NK-92 (cell line): ENCODE measurements around the gene MBOAT1.

Source experiments
- DNase-seq: peaks from one replicate; lab custom pipeline; 2025; ENCODE audit not compliant: unreplicated experiment; lab: John Stamatoyannopoulos, UW

The MBOAT1 gene

GRCh38 chr6:20110478-20110877 is 101.8 kb downstream of the MBOAT1 start:
- DNase-seq, result no peak

GRCh38 chr6:20109526-20109925 is 102.7 kb downstream of the MBOAT1 start:
- no peak for DNase-seq

- DNase-seq, result no peak
Observed at GRCh38 chr6:20105838-20106237, 106.4 kb downstream of the MBOAT1 start.

GRCh38 chr6:20104696-20105095 is 107.6 kb downstream of the MBOAT1 start:
- DNase-seq, result no peak

- no peak for DNase-seq
Observed at GRCh38 chr6:20102397-20103073, 109.7 kb downstream of the MBOAT1 start.

DNA sequence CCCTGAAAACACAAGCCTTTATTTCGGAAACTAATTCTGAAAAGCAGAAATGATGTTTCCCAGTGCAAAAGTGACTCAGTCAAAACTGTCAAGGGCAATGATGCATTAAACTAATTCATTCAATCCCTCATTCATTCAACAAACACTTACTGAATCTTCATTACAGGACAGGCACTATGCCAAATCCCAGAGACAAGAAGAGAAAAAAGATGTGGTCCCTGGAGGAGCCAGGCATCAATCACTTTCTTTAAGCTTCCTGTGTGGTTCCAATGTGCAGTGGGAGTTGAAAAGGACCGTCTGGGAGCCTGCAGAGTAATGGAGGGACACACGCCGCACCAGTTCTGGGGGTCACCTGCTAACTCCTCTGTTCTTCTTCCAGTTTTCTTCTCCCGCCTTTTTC is 113.1 kb downstream of the MBOAT1 start:
- DNase-seq, result no peak

DNA sequence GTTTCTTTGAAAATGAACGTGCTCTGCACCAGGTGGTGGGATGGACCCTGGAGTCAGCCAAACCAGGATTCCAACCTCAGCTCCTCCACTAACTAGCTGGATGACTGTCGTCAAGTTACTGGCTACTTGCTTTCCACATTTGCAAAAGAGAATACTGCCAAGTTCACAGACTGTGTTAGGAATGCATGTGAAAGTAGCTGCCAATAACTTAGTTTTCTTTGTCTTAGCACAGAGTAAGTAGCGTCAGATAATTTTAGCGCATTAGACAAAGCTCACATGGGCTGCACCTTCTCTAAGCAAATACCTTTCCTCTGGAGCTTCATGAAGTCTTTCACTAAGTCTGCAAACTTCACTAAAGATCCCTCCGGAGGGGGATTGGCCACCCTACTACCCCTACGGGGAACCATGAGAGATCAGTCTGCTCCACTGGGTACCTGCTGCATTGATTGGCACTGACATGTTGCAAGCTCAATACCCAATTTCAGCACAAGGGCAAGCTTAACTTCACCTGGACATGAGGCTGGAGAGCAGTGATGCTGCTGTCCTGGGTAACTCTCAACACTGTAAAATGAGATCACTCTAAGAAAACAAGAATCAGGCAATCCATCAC is 113.9 kb downstream of the MBOAT1 start:
- DNase-seq, result no peak

- DNase-seq, result no peak
Observed at GRCh38 chr6:20096536-20096935, 115.7 kb downstream of the MBOAT1 start.

GRCh38 chr6:20095436-20095835 is 116.8 kb downstream of the MBOAT1 start:
- DNase-seq, result no peak

- DNase-seq, result no peak
Observed at GRCh38 chr6:20092071-20092566, 120.2 kb downstream of the MBOAT1 start.

DNA sequence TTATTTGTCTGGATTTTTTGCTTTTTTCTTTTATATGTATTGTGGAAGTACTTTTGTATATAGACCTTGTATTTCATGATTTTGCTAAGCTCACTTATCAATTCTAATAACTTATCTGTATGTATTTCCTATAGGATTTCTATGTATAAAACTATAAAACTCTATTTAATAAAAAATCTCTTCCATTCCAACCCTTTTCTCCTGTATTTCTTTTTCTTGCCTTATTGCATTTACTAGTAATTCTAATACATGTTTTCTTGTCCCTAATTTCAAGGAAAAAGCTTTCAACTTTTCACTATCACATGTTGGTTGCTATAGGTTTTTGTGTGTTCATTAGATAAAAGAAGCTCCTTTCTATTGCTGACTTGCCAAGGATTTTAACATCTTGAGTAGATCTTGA is 125.3 kb downstream of the MBOAT1 start:
- no peak for DNase-seq

DNA sequence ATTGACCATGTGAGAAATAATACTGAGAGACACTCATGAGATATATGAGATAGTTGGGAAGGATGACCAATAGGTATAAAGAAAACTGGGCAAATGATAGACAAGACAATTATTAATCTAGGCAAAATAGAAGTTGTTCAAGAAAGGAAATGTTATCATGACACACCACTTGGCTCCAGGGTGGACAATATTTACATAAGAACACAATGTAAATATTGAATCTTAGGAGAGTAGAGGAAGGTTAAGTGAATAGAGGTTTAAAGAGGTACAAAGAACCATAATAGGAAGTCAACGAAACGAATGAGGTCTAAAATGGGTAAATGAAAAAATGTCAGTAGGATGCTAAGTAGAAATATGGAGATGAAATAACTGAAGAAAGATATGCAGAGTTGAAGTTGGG is 126.5 kb downstream of the MBOAT1 start:
- DNase-seq, result no peak

DNA sequence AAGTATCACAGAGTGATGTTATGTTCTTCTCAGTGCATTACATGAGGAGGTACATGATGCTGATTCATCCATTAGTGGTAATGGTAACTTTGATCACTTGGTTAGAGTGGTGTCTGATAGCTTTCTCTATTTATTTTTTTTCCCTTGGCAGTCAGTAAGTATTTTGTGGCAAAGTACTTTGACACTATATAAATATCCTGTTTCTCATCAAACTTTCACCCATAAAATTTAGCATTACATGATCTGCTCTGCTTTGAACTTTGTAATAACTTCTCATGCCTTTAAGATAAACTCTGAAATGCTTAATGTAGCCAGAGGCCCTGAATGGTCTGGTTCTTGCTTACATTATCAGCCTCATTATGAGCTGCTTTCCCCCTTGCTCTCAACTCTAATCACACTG is 127.9 kb downstream of the MBOAT1 start:
- no peak for DNase-seq

- no peak for DNase-seq
Observed at GRCh38 chr6:20071998-20072397, 140.3 kb downstream of the MBOAT1 start.

DNA sequence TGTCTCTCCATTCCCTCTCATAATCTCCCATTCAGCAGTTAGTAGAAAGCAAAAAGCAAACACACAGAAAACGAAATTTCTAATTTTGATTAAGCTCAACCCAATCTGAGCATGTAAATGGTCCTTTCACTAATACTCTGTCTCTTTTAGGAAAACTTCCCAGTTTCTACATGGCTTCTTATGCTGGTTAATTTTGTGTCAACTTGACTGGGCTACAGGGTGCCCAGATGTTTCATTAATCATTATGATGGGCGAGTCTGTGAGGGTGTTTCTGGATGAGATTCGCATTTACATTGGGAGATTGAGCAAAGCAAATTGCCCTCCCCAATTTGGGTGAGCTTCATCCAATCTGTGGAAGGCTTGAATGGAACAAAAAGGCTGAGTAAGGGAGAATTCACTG is 142.2 kb downstream of the MBOAT1 start:
- DNase-seq, result no peak

GRCh38 chr6:20069021-20069522 is 143.2 kb downstream of the MBOAT1 start:
- DNase-seq, result no peak

GRCh38 chr6:20068421-20068988 is 143.8 kb downstream of the MBOAT1 start:
- no peak for DNase-seq

GRCh38 chr6:20061952-20062351 is 150.3 kb downstream of the MBOAT1 start:
- DNase-seq, result no peak

GRCh38 chr6:20060252-20060651 is 152.0 kb downstream of the MBOAT1 start:
- DNase-seq, result no peak

DNA sequence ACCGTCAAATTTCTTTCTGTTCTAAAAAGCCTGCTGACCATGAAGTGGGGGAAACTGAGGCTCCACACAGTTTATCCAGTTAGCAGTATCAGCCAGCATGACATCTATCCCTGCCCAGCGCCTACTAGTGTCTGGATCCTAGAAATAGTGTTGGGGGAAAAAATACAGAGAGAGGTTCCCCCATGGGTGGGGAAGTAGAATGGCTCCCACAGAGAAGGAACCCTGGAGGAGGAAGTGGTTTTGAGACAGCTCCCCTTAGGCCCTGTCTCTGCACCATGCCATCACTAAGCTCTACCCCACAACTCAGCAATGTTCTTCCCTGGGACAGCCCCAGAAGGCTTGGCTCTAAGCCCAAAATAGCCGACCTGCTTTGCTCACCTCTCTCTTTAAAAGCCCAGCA is 153.4 kb downstream of the MBOAT1 start:
- no peak for DNase-seq

GRCh38 chr6:20058121-20058905 is 154.0 kb downstream of the MBOAT1 start:
- no peak for DNase-seq
